Astrocyte of the cerebellum (primary cell): ENCODE data around the gene ERICH6B.

Source experiments
- DNase-seq: peaks from one replicate; pipeline ENCODE4 v3.0.0-alpha.2; 2011; ENCODE audit warnings: low read depth
- H3K4me3 ChIP-seq: 2 replicates; pipeline ENCODE4 v1.5.1; 2011; ENCODE audit warnings: mild to moderate bottlenecking, low read depth, low read length, moderate library complexity
- in situ Hi-C: cut with HindIII; loops from 2 replicates; pipeline ENCODE4 v1.10.0; 2017; ENCODE audit warnings: low sequenced_read_pairs
- TF ChIP-seq, protein P1 (sequence below): IDR thresholded peaks from 2 replicates; pipeline ENCODE4 v1.5.1; 2012; ENCODE audit warnings: low read length, low read depth, moderate library complexity, mild to moderate bottlenecking; ENCODE audit errors: missing control alignments

Gene ERICH6B

DNA sequence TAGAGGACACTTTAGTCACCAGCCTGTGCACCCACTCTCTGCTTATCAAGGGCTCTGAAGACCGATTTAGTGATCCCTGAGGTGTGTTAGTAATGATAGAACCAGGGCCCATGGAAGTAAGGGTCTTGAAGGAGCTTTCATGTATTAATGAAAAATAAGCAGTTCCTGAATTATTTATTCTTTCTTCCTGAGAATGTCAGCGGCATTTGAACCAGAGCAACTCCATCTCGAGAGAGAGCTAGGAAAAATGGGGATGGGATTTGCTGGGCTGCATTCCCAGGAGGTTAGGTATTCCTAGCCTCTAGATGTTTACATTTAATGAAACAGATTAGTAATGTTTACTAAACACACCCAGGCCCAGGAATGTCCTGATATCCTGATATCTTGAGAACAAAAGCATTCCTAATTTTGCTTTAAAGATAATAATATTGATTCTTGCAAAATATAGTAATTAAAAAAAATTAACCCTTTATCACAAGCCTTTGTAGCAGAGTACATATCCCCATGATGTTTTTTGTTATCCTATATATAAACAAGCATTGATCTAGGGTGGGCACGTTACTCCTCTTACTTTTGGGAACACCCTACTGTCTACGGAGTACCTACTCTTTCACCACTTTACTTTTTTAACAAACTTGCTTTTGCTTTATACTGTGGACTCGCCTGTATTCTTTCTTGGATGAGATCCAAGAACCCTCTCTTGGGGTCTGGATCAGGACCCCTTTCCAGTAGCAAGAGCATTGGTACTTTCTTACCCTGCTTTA, 87.7 kb downstream of the ERICH6B start:
- in situ Hi-C loops, result no loop called here
- TF ChIP-seq, protein P1, sequence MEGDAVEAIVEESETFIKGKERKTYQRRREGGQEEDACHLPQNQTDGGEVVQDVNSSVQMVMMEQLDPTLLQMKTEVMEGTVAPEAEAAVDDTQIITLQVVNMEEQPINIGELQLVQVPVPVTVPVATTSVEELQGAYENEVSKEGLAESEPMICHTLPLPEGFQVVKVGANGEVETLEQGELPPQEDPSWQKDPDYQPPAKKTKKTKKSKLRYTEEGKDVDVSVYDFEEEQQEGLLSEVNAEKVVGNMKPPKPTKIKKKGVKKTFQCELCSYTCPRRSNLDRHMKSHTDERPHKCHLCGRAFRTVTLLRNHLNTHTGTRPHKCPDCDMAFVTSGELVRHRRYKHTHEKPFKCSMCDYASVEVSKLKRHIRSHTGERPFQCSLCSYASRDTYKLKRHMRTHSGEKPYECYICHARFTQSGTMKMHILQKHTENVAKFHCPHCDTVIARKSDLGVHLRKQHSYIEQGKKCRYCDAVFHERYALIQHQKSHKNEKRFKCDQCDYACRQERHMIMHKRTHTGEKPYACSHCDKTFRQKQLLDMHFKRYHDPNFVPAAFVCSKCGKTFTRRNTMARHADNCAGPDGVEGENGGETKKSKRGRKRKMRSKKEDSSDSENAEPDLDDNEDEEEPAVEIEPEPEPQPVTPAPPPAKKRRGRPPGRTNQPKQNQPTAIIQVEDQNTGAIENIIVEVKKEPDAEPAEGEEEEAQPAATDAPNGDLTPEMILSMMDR, result no peak
- no peak for DNase-seq
- H3K4me3 ChIP-seq, result no peak overlapping the region

DNA sequence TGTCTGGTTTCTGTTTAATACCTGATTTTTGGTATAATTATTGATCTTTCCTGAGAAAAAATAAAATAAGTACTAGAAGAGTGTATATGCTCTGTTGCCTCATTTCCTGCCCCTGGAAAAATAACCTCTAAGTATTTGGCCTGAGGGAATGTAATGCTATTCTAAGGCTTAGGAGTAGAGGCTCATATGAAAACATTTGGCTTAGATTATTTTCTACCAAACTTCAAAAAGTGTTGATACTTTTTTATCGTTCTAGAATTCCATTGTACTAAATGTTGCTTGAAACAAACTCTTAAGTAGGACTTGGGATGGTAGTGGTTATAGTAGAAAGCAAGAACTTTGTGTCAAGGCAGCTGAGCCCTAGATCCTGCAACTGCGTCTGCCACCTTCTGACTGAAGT, 93.0 kb downstream of the ERICH6B start:
- no peak overlapping the region for H3K4me3 ChIP-seq
- no peak for DNase-seq
- in situ Hi-C loops, result no loop called here
- TF ChIP-seq, protein P1, result no peak

GRCh38 chr13:45521297-45521696, 94.2 kb downstream of the ERICH6B start:
- DNase-seq, result no peak
- TF ChIP-seq, protein P1, result no peak
- H3K4me3 ChIP-seq, result no peak overlapping the region
- in situ Hi-C loops, result no loop called here

GRCh38 chr13:45519493-45519892, 96.0 kb downstream of the ERICH6B start:
- TF ChIP-seq, protein P1, result no peak
- no peak overlapping the region for H3K4me3 ChIP-seq
- no peak for DNase-seq
- in situ Hi-C loops, result no loop called here

- TF ChIP-seq, protein P1, result no peak
- no peak for DNase-seq
- no peak overlapping the region for H3K4me3 ChIP-seq
- in situ Hi-C loops, result no loop called here
These were observed 96.9 kb downstream of the ERICH6B start for GRCh38 chr13:45518525-45519245.

GRCh38 chr13:45516757-45517156, 98.8 kb downstream of the ERICH6B start:
- no peak for DNase-seq
- H3K4me3 ChIP-seq, result no peak overlapping the region
- in situ Hi-C loops, result no loop called here
- TF ChIP-seq, protein P1, result no peak
